Measurements from ENCODE around the gene MOB2. TPM values are rescaled to one million over a fixed set of nuclear protein-coding genes. Genes with fewer than 3 reads are reported as not detected.

The MOB2 gene
- total RNA-seq, 2 experiments from 2014 or later, result 37.0 to 38.3 TPM

GRCh38 chr11:1516273-1517067 is 29.9 kb upstream of the MOB2 start:
- intact Hi-C loops (cut with DNase I, micrococcal nuclease), result loop anchor here (10.0 kb wide), 2 partner anchors 252 to 672 kb away; partner anchors contain the start of genes POLR2L (in 1 of the 2) and TSPAN4 (in 1 of the 2)
- Histone ChIP-seq H3K9me3 (ENCODE audit: control insufficient read depth in 1 of 2, insufficient read depth in 1 of 2, low read length in 2 of 2) (no peaks in the 10 kb centered on the region), H3K27me3 (ENCODE audit: control insufficient read depth in 1 of 2, insufficient read depth in 2 of 2, low read length in 2 of 2) (no peaks in the 10 kb centered on the region), H3K4me3 (ENCODE audit: low read length) (no peak overlapping the region), H3K4me1 (ENCODE audit: insufficient read depth, low read length) (peaks cover 68% of the 10 kb centered on the region), H3K27ac (ENCODE audit: low read depth in 1 of 2, low read length in 2 of 2) (no peak overlapping the region), H3K36me3 (ENCODE audit: insufficient read depth, low read length) (peaks cover 15% of the 10 kb centered on the region)
- no peaks in the 10 kb centered on the region for H3K27me3 Mint-ChIP-seq
- H3K4me1 Mint-ChIP-seq (ENCODE audit: low read depth), result peaks cover 75% of the 10 kb centered on the region
- H3K4me3 Mint-ChIP-seq, result no peak overlapping the region
- DNase-seq, result no peak
- H3K27ac Mint-ChIP-seq, result peak overlapping the region; percentile 29
- POLR2A ChIA-PET, result no interaction called here
- TF ChIP-seq CTCF (IDR thresholded peaks at IDR 0.05), result no peak
- H3K9me3 Mint-ChIP-seq, result no peaks in the 10 kb centered on the region
- ATAC-seq (ENCODE audit: poor library complexity), result no peak
- CTCF ChIA-PET, result no interaction called here
- peaks cover 10% of the 10 kb centered on the region for H3K36me3 Mint-ChIP-seq (ENCODE audit: low read depth)

- H3K4me1 ChIP-seq (ENCODE audit: insufficient read depth, low read length), result peaks cover 70% of the 10 kb centered on the region
- no peak overlapping the region for H3K4me3 ChIP-seq (ENCODE audit: low read length)
- ATAC-seq (ENCODE audit: poor library complexity) (peak; percentile 80), DNase-seq (peak; percentile 55 to 83 (median 68))
- H3K27ac ChIP-seq (ENCODE audit: low read depth in 1 of 2, low read length in 2 of 2), result no peak overlapping the region
- Mint-ChIP-seq H3K4me1 (ENCODE audit: low read depth) (peaks cover 66% of the 10 kb centered on the region), H3K4me3 (peak overlapping the region; percentile 42), H3K27ac (peak overlapping the region; percentile 29), H3K36me3 (ENCODE audit: low read depth) (peaks cover 10% of the 10 kb centered on the region), H3K27me3 (no peaks in the 10 kb centered on the region), H3K9me3 (no peaks in the 10 kb centered on the region)
- ChIA-PET POLR2A (no interaction called here), CTCF (interaction anchor here (1.4 to 1.8 kb wide), 2 partner anchors 59 to 312 kb away, joined by 6 to 9 read pairs; no protein-coding TSS in a partner anchor)
- H3K36me3 ChIP-seq (ENCODE audit: insufficient read depth, low read length), result peaks cover 11% of the 10 kb centered on the region
- intact Hi-C loops (cut with DNase I, micrococcal nuclease), result loop anchor here (1.0 to 10.0 kb wide), 5 partner anchors 63 to 671 kb away; partner anchors contain the start of genes POLR2L (in 1 of the 2) and TSPAN4 (in 1 of the 2)
- no peaks in the 10 kb centered on the region for H3K27me3 ChIP-seq (ENCODE audit: control insufficient read depth in 1 of 2, insufficient read depth in 2 of 2, low read length in 2 of 2)
- no peaks in the 10 kb centered on the region for H3K9me3 ChIP-seq (ENCODE audit: control insufficient read depth in 1 of 2, insufficient read depth in 1 of 2, low read length in 2 of 2)
- peak; percentile 84 for TF ChIP-seq CTCF (IDR thresholded peaks at IDR 0.05)
These were observed 28.8 kb upstream of the MOB2 start for GRCh38 chr11:1515082-1516060.

- H3K4me1 Mint-ChIP-seq (ENCODE audit: low read depth), result peaks cover 65% of the 10 kb centered on the region
- Histone ChIP-seq H3K9me3 (ENCODE audit: control insufficient read depth in 1 of 2, insufficient read depth in 1 of 2, low read length in 2 of 2) (no peaks in the 10 kb centered on the region), H3K4me3 (ENCODE audit: low read length) (no peak overlapping the region), H3K4me1 (ENCODE audit: insufficient read depth, low read length) (peaks cover 65% of the 10 kb centered on the region), H3K36me3 (ENCODE audit: insufficient read depth, low read length) (peaks cover 9% of the 10 kb centered on the region), H3K27me3 (ENCODE audit: control insufficient read depth in 1 of 2, insufficient read depth in 2 of 2, low read length in 2 of 2) (no peaks in the 10 kb centered on the region), H3K27ac (ENCODE audit: low read depth in 1 of 2, low read length in 2 of 2) (no peak overlapping the region)
- ATAC-seq (ENCODE audit: poor library complexity) (no peak), DNase-seq (no peak)
- H3K4me3 Mint-ChIP-seq, result no peak overlapping the region
- intact Hi-C loops (cut with DNase I, micrococcal nuclease), result loop anchor here (1.0 to 10.0 kb wide), 5 partner anchors 62 to 670 kb away; partner anchors contain the start of genes POLR2L (in 1 of the 2) and TSPAN4 (in 1 of the 2)
- no peaks in the 10 kb centered on the region for H3K9me3 Mint-ChIP-seq
- peaks cover 10% of the 10 kb centered on the region for H3K36me3 Mint-ChIP-seq (ENCODE audit: low read depth)
- TF ChIP-seq CTCF (IDR thresholded peaks at IDR 0.05), result no peak
- CTCF ChIA-PET, result interaction anchor here (1.4 to 1.8 kb wide), 2 partner anchors 60 to 312 kb away, joined by 6 to 9 read pairs; no protein-coding TSS in a partner anchor
- H3K27me3 Mint-ChIP-seq, result no peaks in the 10 kb centered on the region
- H3K27ac Mint-ChIP-seq, result no peak overlapping the region
- POLR2A ChIA-PET, result no interaction called here
These were observed 27.9 kb upstream of the MOB2 start for GRCh38 chr11:1514336-1515061.
